ENCODE results near the gene PDXP. TPM values are rescaled to one million over a fixed set of nuclear protein-coding genes. Genes with fewer than 3 reads are reported as not detected.

The PDXP gene
- total and polyA plus RNA-seq, 2 experiments from 2014 or later = 15.0 to 55.6 TPM

- Mint-ChIP-seq H3K27ac (no peak overlapping the region), H3K9me3 (no peaks in the 10 kb centered on the region), H3K36me3 (ENCODE audit: low read depth) (peaks cover 48% of the 10 kb centered on the region), H3K4me1 (peaks cover 8% of the 10 kb centered on the region), H3K4me3 (no peak overlapping the region), H3K27me3 (ENCODE audit: insufficient read depth, low read depth, poor library complexity) (peaks cover 11% of the 10 kb centered on the region)
- Histone ChIP-seq H3K79me2 (replicated peaks; ENCODE audit: insufficient read depth) (no peaks in the 10 kb centered on the region), H4K20me1 (replicated peaks; ENCODE audit: insufficient read depth) (no peaks in the 10 kb centered on the region), H2AFZ (no peak overlapping the region), H3K4me1 (ENCODE audit: insufficient read depth) (no peaks in the 10 kb centered on the region), H3K9me2 (ENCODE audit: insufficient read depth) (no peaks in the 10 kb centered on the region), H3K36me3 (ENCODE audit: insufficient read depth) (no peaks in the 10 kb centered on the region), H3K4me3 (no peak overlapping the region), H3K27ac (ENCODE audit: low read depth) (no peak overlapping the region), H3K27me3 (ENCODE audit: insufficient read depth) (no peaks in the 10 kb centered on the region), H3F3A (replicated peaks; ENCODE audit: low read depth) (no peaks in the 10 kb centered on the region), H3K4me2 (no peak overlapping the region)
- no peak for ATAC-seq
- DNase-seq (ENCODE audit: low spot score) = no peak
- TF ChIP-seq CREB1 (CRISPR knock-in tag; IDR thresholded peaks at IDR 0.05; ENCODE audit: low read depth) = no peak
- TF ChIP-seq ZNF331 (CRISPR knock-in tag; IDR thresholded peaks at IDR 0.05; ENCODE audit: low read depth) = no peak
- no peak for TF ChIP-seq EZH2 (IDR thresholded peaks at IDR 0.05; ENCODE audit: low read depth, unreplicated experiment)
- TF ChIP-seq EZH2phosphoT487 (IDR thresholded peaks at IDR 0.05; ENCODE audit: unreplicated experiment) = no peak
- TF ChIP-seq POLR2AphosphoS5 (IDR thresholded peaks at IDR 0.05; ENCODE audit: low read depth) = no peak
- no peak for TF ChIP-seq ZNF114 (CRISPR knock-in tag; IDR thresholded peaks at IDR 0.05)
- TF ChIP-seq CTCF (conservative IDR thresholded peaks at IDR 0.05; ENCODE audit: low read depth in 2 of 2) = no peak
- TF ChIP-seq NANOG (IDR thresholded peaks at IDR 0.05; ENCODE audit: borderline replicate concordance) = no peak
- no peak for TF ChIP-seq ZNF462 (CRISPR knock-in tag; IDR thresholded peaks at IDR 0.05)
- no peak for TF ChIP-seq JUNB (IDR thresholded peaks at IDR 0.05; ENCODE audit: unreplicated experiment)
- TF ChIP-seq STAT1 (IDR thresholded peaks at IDR 0.05; ENCODE audit: unreplicated experiment) = no peak
- TF ChIP-seq REST (IDR thresholded peaks at IDR 0.05; ENCODE audit: unreplicated experiment) = no peak
- no peak for TF ChIP-seq ETS1 (IDR thresholded peaks at IDR 0.05)
Observed at GRCh38 chr22:37710675-37711074, 52.2 kb downstream of the PDXP start.

All from GM23338 (cell line).